Kidney epithelial cell (primary cell): ENCODE results near the gene USP34. TPM values are rescaled to one million over a fixed set of nuclear protein-coding genes. Genes with fewer than 3 reads are reported as not detected.
"Not testable (repeated sequence)": the region's sequence is repeated elsewhere in the genome, so short reads cannot be mapped to it uniquely, and the experiment has no call there.

Source experiments
- DNase-seq: peaks from one replicate; pipeline ENCODE4 v3.0.0-alpha.2; 2010; ENCODE audit warnings: low read depth
- H3K27me3 ChIP-seq: 2 replicates; pipeline ENCODE4 v1.6.0; 2011; ENCODE audit warnings: low read length; ENCODE audit not compliant: control insufficient read depth, insufficient read depth
- H3K36me3 ChIP-seq: 2 replicates; pipeline ENCODE4 v1.5.1; 2011; ENCODE audit warnings: low read length; ENCODE audit not compliant: control insufficient read depth, insufficient read depth
- H3K4me3 ChIP-seq: 2 replicates; pipeline ENCODE4 v1.5.1; 2011; ENCODE audit warnings: low read depth, mild to moderate bottlenecking, control low read depth, low read length
- CTCF ChIP-seq: IDR thresholded peaks from 2 replicates; pipeline ENCODE4 v1.5.1; 2011; ENCODE audit warnings: mild to moderate bottlenecking, moderate library complexity, low read length, control low read depth, inconsistent platforms; ENCODE audit not compliant: insufficient read depth, poor library complexity, severe bottlenecking
- total RNA-seq: library from RNA; depleted of rRNA; stranded (reverse); fragments of >200 nt; gene quantifications from 2 replicates; pipeline ENCODE4 v1.2.3, GENCODE V29; 2015

USP34 gene
- total RNA-seq, 1 donor from 2014 or later: 90.0 TPM

- Histone ChIP-seq H3K27me3 (no peaks in the 10 kb centered on the region), H3K4me3 (no peak overlapping the region), H3K36me3 (no peaks in the 10 kb centered on the region)
- TF ChIP-seq CTCF: no peak
- DNase-seq: no peak
Measured at GRCh38 chr2:61463769-61464475, 7.0 kb downstream of the USP34 start.

- DNase-seq: no peak
- H3K36me3 ChIP-seq: no peaks in the 10 kb centered on the region
- H3K4me3 ChIP-seq: no peak overlapping the region
- TF ChIP-seq CTCF: no peak
- H3K27me3 ChIP-seq: no peaks in the 10 kb centered on the region
Measured at GRCh38 chr2:61461404-61461803, 9.5 kb downstream of the USP34 start.

GRCh38 chr2:61460163-61460562 lies 10.7 kb downstream of the USP34 start:
- Histone ChIP-seq H3K36me3 (no peaks in the 10 kb centered on the region), H3K4me3 (no peak overlapping the region), H3K27me3 (no peaks in the 10 kb centered on the region)
- TF ChIP-seq CTCF: no peak
- DNase-seq: peak; percentile 52

- no peak for DNase-seq
Measured at GRCh38 chr2:61456746-61457420, 14.0 kb downstream of the USP34 start.

GRCh38 chr2:61456070-61456745 lies 14.7 kb downstream of the USP34 start:
- no peak overlapping the region for H3K4me3 ChIP-seq
- H3K27me3 ChIP-seq: no peaks in the 10 kb centered on the region
- no peak for TF ChIP-seq CTCF

More at GRCh38 chr2:61456746-61457420, 14.0 kb downstream of the USP34 start:
- no peaks in the 10 kb centered on the region for H3K36me3 ChIP-seq
- no peak for TF ChIP-seq CTCF
- H3K27me3 ChIP-seq: no peaks in the 10 kb centered on the region
- H3K4me3 ChIP-seq: no peak overlapping the region

GRCh38 chr2:61454972-61455371 lies 15.9 kb downstream of the USP34 start:
- H3K27me3 ChIP-seq, H3K36me3 ChIP-seq, H3K4me3 ChIP-seq, DNase-seq: not testable (repeated sequence)

More at GRCh38 chr2:61456070-61456745, 14.7 kb downstream of the USP34 start:
- no peaks in the 10 kb centered on the region for H3K36me3 ChIP-seq
- no peak for DNase-seq
